ENCODE measurements around the gene GRXCR1. TPM values are rescaled to one million over a fixed set of nuclear protein-coding genes. Genes with fewer than 3 reads are reported as not detected.

GRXCR1 gene
- total and polyA plus RNA-seq, 2 of the 13 experiments (the other 11 are each of a cell fraction or from before 2014, with no cell fraction given) = not detected

Small RNA genes within 50 kb of the gene (small RNA-seq; reads per million reads assigned to genes)
- 0 reads per million in 3 experiments for gene RN7SKP82 (ENCODE audit: insufficient read depth in 2 of 3, insufficient read length in 3 of 3, low read depth in 2 of 3, low replicate concordance in 1 of 3)

Other genes with a start within 250 kb of the GRXCR1 start
- gene ATP8A1, start 235.6 kb upstream of the GRXCR1 start, total RNA-seq (2016; rRNA removed; fragmentation: Illumina TruSeq; extraction: Trizol) = 4.8 and 6.2 TPM in 2 replicates
- 1.7 and 2.2 TPM in 2 replicates for gene ATP8A1, start 235.6 kb upstream of the GRXCR1 start, polyA plus RNA-seq (2011; rRNA removed)

Data from HepG2 (cell line).